Erythroblast (primary cell): ENCODE data around the gene WDR64.

Experiments
- GATA1 ChIP-seq: IDR thresholded peaks from 2 replicates; pipeline ENCODE4 v1.6.1; 2011; ENCODE audit warnings: low read depth, mild to moderate bottlenecking, control low read depth, low read length, moderate library complexity
- POLR2A ChIP-seq: IDR thresholded peaks from 2 replicates; pipeline ENCODE4 v1.6.1; 2011; ENCODE audit warnings: mild to moderate bottlenecking, low read length

- TF ChIP-seq POLR2A = no peak
- no peak for TF ChIP-seq GATA1
These were observed 124.8 kb downstream of the WDR64 start for GRCh38 chr1:241776911-241777310.
